C4-2B (cell line): Measurements from ENCODE around the gene LPXN.

Experiments used
- ZFX ChIP-seq: fragments of 450-650 bp; IDR thresholded peaks from 2 replicates; pipeline ENCODE4 v1.6.1; 2017
- TF ChIP-seq, protein P1 (sequence below): fragments of 450-650 bp; conservative IDR thresholded peaks from 2 replicates; pipeline ENCODE4 v1.5.1; 2017; ENCODE audit warnings: mild to moderate bottlenecking

DNA sequence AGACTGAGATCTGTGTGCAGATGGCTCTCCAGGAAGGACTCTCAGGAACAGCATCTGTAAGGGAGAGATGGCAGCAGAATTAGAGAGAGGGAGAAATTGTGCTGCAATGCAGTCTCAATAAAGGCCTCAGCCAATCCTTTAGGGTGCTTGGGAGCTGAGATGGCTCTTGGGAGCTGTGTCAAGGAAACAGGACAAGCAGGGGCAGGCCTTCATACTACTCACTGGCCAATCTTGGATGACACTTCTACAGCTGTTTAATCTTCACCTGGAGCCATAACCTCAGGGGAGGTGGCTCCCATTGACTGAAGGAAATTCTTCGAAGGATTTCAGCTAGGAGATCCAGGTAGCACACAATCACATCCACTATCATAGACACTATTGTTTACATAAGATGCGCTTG lies 77.7 kb downstream of the LPXN start:
- TF ChIP-seq, protein P1, sequence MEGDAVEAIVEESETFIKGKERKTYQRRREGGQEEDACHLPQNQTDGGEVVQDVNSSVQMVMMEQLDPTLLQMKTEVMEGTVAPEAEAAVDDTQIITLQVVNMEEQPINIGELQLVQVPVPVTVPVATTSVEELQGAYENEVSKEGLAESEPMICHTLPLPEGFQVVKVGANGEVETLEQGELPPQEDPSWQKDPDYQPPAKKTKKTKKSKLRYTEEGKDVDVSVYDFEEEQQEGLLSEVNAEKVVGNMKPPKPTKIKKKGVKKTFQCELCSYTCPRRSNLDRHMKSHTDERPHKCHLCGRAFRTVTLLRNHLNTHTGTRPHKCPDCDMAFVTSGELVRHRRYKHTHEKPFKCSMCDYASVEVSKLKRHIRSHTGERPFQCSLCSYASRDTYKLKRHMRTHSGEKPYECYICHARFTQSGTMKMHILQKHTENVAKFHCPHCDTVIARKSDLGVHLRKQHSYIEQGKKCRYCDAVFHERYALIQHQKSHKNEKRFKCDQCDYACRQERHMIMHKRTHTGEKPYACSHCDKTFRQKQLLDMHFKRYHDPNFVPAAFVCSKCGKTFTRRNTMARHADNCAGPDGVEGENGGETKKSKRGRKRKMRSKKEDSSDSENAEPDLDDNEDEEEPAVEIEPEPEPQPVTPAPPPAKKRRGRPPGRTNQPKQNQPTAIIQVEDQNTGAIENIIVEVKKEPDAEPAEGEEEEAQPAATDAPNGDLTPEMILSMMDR = no peak
- TF ChIP-seq ZFX = no peak
